ENCODE results near the gene DOCK8. TPM values are rescaled to one million over a fixed set of nuclear protein-coding genes. Genes with fewer than 3 reads are reported as not detected.
"Not testable (repeated sequence)": the region's sequence is repeated elsewhere in the genome, so short reads cannot be mapped to it uniquely, and the experiment has no call there.

The DOCK8 gene
- total RNA-seq, 1 donor from 2014 or later, result 0.22 TPM

- H3K9me3 Mint-ChIP-seq (ENCODE audit: unreplicated experiment), result no peaks in the 10 kb centered on the region
- no peak overlapping the region for H3K27ac Mint-ChIP-seq (ENCODE audit: unreplicated experiment)
- DNase-seq, result no peak
- H3K27me3 Mint-ChIP-seq (ENCODE audit: unreplicated experiment), result no peaks in the 10 kb centered on the region
- H3K4me1 Mint-ChIP-seq (ENCODE audit: low read depth, unreplicated experiment), result no peaks in the 10 kb centered on the region
- no peaks in the 10 kb centered on the region for H3K36me3 Mint-ChIP-seq (ENCODE audit: unreplicated experiment)
- no peak overlapping the region for H3K4me3 Mint-ChIP-seq (ENCODE audit: unreplicated experiment)
- no peak for TF ChIP-seq CTCF (IDR thresholded peaks at IDR 0.05; ENCODE audit: partially characterized antibody, unreplicated experiment)
Observed at GRCh38 chr9:227860-228259, 13.2 kb downstream of the DOCK8 start.

GRCh38 chr9:228929-229695 is 14.4 kb downstream of the DOCK8 start:
- no peak for TF ChIP-seq CTCF (IDR thresholded peaks at IDR 0.05; ENCODE audit: partially characterized antibody, unreplicated experiment)
- Mint-ChIP-seq H3K27ac (ENCODE audit: unreplicated experiment) (no peak overlapping the region), H3K36me3 (ENCODE audit: unreplicated experiment) (no peaks in the 10 kb centered on the region)

GRCh38 chr9:231625-232024 is 17.0 kb downstream of the DOCK8 start:
- H3K4me3 Mint-ChIP-seq (ENCODE audit: unreplicated experiment); H3K27ac Mint-ChIP-seq (ENCODE audit: unreplicated experiment); H3K27me3 Mint-ChIP-seq (ENCODE audit: unreplicated experiment); DNase-seq; H3K36me3 Mint-ChIP-seq (ENCODE audit: unreplicated experiment); H3K9me3 Mint-ChIP-seq (ENCODE audit: unreplicated experiment); H3K4me1 Mint-ChIP-seq (ENCODE audit: low read depth, unreplicated experiment): not testable (repeated sequence)

More at GRCh38 chr9:228929-229695, 14.4 kb downstream of the DOCK8 start:
- Mint-ChIP-seq H3K27me3 (ENCODE audit: unreplicated experiment) (no peaks in the 10 kb centered on the region), H3K9me3 (ENCODE audit: unreplicated experiment) (no peaks in the 10 kb centered on the region), H3K4me1 (ENCODE audit: low read depth, unreplicated experiment) (no peaks in the 10 kb centered on the region), H3K4me3 (ENCODE audit: unreplicated experiment) (no peak overlapping the region)
- no peak for DNase-seq

GRCh38 chr9:233708-234107 is 19.0 kb downstream of the DOCK8 start:
- H3K4me1 Mint-ChIP-seq (ENCODE audit: low read depth, unreplicated experiment); H3K27ac Mint-ChIP-seq (ENCODE audit: unreplicated experiment); H3K36me3 Mint-ChIP-seq (ENCODE audit: unreplicated experiment): not testable (repeated sequence)

GRCh38 chr9:237141-237857 is 22.6 kb downstream of the DOCK8 start:
- Mint-ChIP-seq H3K4me3 (ENCODE audit: unreplicated experiment) (no peak overlapping the region), H3K27me3 (ENCODE audit: unreplicated experiment) (no peaks in the 10 kb centered on the region), H3K4me1 (ENCODE audit: low read depth, unreplicated experiment) (no peaks in the 10 kb centered on the region), H3K27ac (ENCODE audit: unreplicated experiment) (no peak overlapping the region), H3K36me3 (ENCODE audit: unreplicated experiment) (peaks cover 9% of the 10 kb centered on the region), H3K9me3 (ENCODE audit: unreplicated experiment) (peaks cover 3% of the 10 kb centered on the region)
- no peak for DNase-seq
- TF ChIP-seq CTCF (IDR thresholded peaks at IDR 0.05; ENCODE audit: partially characterized antibody, unreplicated experiment), result no peak

More at GRCh38 chr9:233708-234107, 19.0 kb downstream of the DOCK8 start:
- not testable (repeated sequence) for DNase-seq; H3K27me3 Mint-ChIP-seq (ENCODE audit: unreplicated experiment); H3K9me3 Mint-ChIP-seq (ENCODE audit: unreplicated experiment); H3K4me3 Mint-ChIP-seq (ENCODE audit: unreplicated experiment)

GRCh38 chr9:237858-238345 is 23.2 kb downstream of the DOCK8 start:
- H3K9me3 Mint-ChIP-seq (ENCODE audit: unreplicated experiment), result peaks cover 3% of the 10 kb centered on the region
- no peak for DNase-seq
- TF ChIP-seq CTCF (IDR thresholded peaks at IDR 0.05; ENCODE audit: partially characterized antibody, unreplicated experiment), result no peak
- H3K4me1 Mint-ChIP-seq (ENCODE audit: low read depth, unreplicated experiment), result no peaks in the 10 kb centered on the region
- no peaks in the 10 kb centered on the region for H3K27me3 Mint-ChIP-seq (ENCODE audit: unreplicated experiment)
- H3K4me3 Mint-ChIP-seq (ENCODE audit: unreplicated experiment), result no peak overlapping the region
- H3K27ac Mint-ChIP-seq (ENCODE audit: unreplicated experiment), result no peak overlapping the region
- peaks cover 9% of the 10 kb centered on the region for H3K36me3 Mint-ChIP-seq (ENCODE audit: unreplicated experiment)

Measured in glutamatergic neuron (in vitro differentiated cells).